GM18858 (cell line): ENCODE measurements around the gene SFI1.
"Not testable (repeated sequence)": the region's sequence is repeated elsewhere in the genome, so short reads cannot be mapped to it uniquely, and the experiment has no call there.

Source experiments
- ATAC-seq: cut with Tn5 transposase; IDR thresholded peaks from one replicate; pipeline ENCODE4 v1.9.1; 2021; ENCODE audit not compliant: unreplicated experiment

SFI1 gene

GRCh38 chr22:31490496-31490925 lies 5.8 kb upstream of the SFI1 start:
- peak; percentile 54 for ATAC-seq

GRCh38 chr22:31491218-31491962 lies 4.9 kb upstream of the SFI1 start:
- no peak for ATAC-seq

DNA sequence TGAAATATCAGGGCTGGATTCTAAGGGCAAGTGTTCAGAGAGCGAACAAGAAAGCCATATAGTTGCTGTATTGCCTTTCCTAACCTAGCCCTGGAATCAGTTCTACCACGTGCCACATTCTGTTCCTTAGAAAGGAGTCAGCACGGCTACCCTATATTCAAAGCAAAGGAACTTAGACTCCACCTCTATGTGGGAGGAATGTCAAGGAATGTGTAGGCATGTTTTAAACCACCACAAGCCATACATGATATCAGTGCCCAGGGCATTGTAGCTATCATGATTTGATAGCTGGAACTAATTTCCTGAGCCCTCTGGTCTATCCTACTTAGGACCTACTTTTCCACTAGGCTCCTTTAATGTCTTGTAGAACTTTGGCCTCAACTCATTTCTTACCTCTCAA lies 4.2 kb upstream of the SFI1 start:
- ATAC-seq, result no peak

GRCh38 chr22:31493355-31493754 lies 3.0 kb upstream of the SFI1 start:
- ATAC-seq, result not testable (repeated sequence)

- ATAC-seq, result no peak
These were observed 993 bp upstream of the SFI1 start for GRCh38 chr22:31495343-31495742.

GRCh38 chr22:31496735-31497146 lies 405 bp downstream of the SFI1 start:
- ATAC-seq, result no peak

GRCh38 chr22:31497148-31497938 lies 1.0 kb downstream of the SFI1 start:
- no peak for ATAC-seq

GRCh38 chr22:31501738-31502137 lies 5.4 kb downstream of the SFI1 start:
- ATAC-seq, result no peak

GRCh38 chr22:31503211-31503964 lies 7.1 kb downstream of the SFI1 start:
- ATAC-seq, result no peak

DNA sequence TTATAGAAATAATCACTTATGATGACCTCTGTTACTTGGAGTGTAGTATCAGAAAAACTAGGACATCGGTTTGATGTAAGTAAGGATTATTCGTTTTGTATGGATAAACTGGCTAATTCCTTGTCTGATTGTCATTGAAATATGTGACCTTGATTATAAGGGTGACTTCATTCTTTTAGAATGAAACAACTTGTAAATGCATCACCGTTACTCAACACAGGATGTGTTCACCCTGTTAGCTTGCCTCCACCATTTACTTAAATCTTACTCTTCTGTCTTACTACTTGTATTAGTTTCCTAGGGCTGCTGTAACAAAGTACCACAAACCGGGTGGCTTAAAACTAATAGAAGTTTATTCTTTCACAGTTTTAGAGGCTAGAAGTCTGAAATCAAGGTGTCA lies 7.9 kb downstream of the SFI1 start:
- no peak for ATAC-seq

- ATAC-seq, result not testable (repeated sequence)
These were observed 11.2 kb downstream of the SFI1 start for GRCh38 chr22:31507517-31507916.

- ATAC-seq, result no peak
These were observed 12.2 kb downstream of the SFI1 start for GRCh38 chr22:31508536-31508935.

- no peak for ATAC-seq
These were observed 12.9 kb downstream of the SFI1 start for GRCh38 chr22:31509061-31509762.

GRCh38 chr22:31520051-31520450 lies 23.7 kb downstream of the SFI1 start:
- no peak for ATAC-seq

DNA sequence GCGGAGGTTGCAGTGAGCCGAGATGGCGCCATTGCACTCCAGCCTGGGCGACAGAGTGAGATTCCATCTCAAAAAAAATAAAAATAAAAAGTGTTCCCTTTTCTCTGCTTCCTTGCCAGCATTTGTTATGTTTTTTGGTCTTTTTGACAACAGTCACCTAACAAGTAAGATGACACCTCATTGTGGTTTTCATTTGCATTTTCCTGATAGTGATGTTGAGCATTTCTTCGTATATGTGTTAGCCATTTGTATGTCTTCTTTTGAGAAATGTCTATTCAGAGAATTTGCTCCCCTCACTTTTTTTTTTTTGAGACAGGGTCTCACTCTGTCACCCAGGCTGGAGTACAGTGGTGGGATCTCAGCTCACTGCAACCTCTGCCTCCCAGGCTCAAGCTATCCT lies 27.8 kb downstream of the SFI1 start:
- not testable (repeated sequence) for ATAC-seq

DNA sequence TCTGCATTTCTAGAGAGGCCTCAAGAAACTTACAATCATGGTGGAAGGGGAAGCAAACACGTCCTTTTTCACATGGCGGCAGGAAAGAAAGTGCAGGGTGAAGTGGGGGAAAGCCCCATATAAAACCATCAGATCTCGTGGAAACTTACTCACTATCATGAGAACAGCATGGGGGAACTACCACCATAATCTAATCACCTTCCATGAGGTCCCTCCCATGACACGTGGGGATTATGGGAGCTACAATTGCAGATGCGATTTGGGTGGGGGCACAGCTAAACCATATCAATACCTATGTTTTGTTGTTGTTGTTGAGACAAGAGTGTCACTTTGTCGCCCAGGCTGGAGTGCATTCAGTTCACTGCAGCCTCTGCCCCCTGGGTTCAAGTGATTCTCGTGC lies 29.9 kb downstream of the SFI1 start:
- no peak for ATAC-seq

- no peak for ATAC-seq
These were observed 34.5 kb downstream of the SFI1 start for GRCh38 chr22:31530823-31531195.

GRCh38 chr22:31532060-31532459 lies 35.7 kb downstream of the SFI1 start:
- no peak for ATAC-seq

DNA sequence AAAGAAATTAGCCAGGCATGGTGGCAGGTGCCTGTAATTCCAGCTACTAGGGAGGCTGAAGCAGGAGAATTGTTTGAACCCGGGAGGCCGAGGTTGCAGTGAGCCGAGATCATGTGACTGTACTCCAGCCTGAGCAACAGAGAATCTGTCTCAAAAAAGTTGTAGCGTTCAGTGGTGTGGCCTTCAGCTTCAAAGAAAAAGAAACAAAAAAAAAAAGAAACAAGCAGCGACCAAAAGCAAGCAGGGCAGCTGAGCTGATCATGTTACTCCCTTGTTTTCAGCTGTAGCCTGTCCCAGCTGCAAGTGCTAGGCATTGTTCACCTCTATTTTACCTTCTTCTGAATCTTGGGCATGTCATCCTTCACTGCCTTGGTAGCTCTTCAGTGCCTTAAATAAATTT lies 37.0 kb downstream of the SFI1 start:
- ATAC-seq, result no peak

DNA sequence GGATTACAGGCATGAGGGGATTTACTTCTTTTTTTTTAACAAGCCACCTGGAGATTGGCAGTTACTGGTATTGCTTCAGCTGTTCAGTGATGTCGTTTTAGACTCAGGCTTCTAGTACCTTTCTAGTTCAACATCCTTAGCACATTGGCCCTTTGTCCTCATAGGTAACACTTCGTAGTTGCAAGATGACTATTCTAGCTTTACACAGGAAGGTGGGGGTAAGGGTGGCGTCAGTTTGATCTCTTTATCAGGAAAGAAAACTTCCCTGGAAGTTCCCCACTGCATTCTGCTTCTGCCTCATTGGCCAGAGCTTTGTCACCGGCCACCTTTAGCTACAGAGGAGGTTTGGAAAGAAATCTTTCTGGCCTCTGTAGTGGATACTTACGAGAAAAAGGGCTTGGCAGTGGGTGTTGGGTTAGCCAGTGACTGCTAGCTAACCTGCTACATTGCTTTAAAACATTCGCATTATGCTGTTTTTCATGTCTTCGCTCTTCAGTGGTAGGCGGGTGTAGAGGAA lies 40.7 kb downstream of the SFI1 start:
- peak; percentile 43 for ATAC-seq

DNA sequence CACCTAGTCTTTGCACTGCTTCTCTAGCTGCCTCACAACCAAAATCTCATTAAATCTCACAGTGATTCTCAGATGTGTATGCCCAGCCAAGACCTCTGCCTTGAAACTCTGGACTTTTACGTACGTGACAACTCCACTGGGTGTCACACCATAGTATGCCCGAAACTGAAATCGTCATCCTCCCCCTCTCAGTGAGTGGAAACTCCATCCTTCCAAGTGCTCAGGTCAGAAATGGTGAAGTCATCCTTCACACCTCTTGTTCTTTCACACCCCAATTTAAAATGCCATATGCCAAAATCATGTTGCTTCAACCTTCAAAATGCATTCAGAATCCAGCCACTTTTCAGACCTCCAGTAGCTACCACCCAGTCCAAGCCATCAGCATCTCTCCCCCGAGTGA lies 42.5 kb downstream of the SFI1 start:
- no peak for ATAC-seq
